Tongue (tissue), 2 donors: Measurements from ENCODE around the gene KCNA1. TPM values are rescaled to one million over a fixed set of nuclear protein-coding genes. Genes with fewer than 3 reads are reported as not detected.

ENCODE experiments used
- DNase-seq: peaks from one replicate; pipeline ENCODE4 v3.0.0-alpha.2; 2015
- total RNA-seq: library from RNA; depleted of rRNA; stranded (reverse); fragments of >200 nt; gene quantifications from one replicate; pipeline ENCODE4 v1.2.3, GENCODE V29; 2014

KCNA1 gene
- total RNA-seq, 1 donor from 2014 or later, result 4.4 TPM

DNA sequence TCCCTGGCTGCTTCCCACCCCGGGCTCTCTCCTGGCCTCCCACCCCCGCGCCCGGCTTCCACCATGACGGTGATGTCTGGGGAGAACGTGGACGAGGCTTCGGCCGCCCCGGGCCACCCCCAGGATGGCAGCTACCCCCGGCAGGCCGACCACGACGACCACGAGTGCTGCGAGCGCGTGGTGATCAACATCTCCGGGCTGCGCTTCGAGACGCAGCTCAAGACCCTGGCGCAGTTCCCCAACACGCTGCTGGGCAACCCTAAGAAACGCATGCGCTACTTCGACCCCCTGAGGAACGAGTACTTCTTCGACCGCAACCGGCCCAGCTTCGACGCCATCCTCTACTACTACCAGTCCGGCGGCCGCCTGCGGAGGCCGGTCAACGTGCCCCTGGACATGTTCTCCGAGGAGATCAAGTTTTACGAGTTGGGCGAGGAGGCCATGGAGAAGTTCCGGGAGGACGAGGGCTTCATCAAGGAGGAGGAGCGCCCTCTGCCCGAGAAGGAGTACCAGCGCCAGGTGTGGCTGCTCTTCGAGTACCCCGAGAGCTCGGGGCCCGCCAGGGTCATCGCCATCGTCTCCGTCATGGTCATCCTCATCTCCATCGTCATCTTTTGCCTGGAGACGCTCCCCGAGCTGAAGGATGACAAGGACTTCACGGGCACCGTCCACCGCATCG is 1.8 kb downstream of the KCNA1 start:
- no peak for DNase-seq

DNA sequence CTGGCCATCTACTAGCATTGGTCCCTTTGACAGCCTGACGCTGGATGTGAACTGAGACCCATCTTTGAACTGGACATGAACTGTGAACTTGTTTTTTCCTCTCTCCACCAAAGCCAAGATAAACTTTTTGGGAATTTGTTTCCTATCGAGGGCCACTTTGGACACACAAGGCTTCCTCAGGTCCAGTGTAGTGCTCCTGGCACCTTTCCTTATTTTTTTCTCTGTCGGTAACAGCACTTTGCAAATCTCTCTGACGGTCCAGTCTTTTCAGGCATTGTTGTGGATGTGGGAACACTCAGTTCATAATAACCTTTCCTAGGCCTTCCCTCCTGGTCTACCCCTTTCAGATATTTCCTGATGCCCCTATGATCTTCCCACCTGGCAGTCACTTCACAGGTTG is 5.0 kb downstream of the KCNA1 start:
- DNase-seq, result no peak

GRCh38 chr12:4915752-4916151 is 6.0 kb downstream of the KCNA1 start:
- no peak for DNase-seq

DNA sequence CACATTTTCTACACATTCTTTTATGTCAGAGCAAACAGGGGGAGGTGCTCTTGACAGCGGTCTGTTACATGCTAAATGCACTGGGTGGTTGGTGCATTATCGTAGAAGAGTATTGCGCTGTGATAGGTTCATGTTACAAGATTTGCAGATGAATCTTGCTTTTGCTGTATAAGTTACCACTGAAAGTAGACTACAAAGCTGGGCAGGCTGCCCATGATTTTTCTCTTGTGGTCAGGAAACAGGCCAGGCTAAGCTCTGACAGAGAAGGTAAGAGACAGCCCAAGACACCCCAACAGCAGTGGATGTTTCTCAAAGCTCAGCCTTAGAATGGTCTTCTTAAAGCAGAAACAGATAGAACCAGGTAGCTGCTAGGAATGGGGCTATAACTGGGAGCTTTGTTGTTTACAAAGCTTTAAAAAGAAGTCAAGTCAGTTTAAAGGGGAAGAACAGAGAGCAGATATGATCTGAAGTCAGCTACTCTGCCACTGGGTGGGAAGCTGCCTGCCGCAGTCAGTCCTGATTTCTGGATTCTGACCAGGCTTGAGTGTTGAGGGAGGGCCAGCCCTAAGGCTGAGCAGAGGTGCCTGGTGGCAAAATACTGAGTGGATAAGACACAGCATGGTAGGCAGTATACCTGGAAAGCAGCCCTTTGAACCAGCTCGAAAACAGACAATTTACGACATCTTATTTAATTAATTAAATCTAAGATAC is 9.4 kb downstream of the KCNA1 start:
- peak; percentile 17 for DNase-seq

- no peak for DNase-seq
These were observed 22.9 kb downstream of the KCNA1 start for GRCh38 chr12:4932576-4932975.

GRCh38 chr12:4933411-4933810 is 23.7 kb downstream of the KCNA1 start:
- DNase-seq, result no peak

DNA sequence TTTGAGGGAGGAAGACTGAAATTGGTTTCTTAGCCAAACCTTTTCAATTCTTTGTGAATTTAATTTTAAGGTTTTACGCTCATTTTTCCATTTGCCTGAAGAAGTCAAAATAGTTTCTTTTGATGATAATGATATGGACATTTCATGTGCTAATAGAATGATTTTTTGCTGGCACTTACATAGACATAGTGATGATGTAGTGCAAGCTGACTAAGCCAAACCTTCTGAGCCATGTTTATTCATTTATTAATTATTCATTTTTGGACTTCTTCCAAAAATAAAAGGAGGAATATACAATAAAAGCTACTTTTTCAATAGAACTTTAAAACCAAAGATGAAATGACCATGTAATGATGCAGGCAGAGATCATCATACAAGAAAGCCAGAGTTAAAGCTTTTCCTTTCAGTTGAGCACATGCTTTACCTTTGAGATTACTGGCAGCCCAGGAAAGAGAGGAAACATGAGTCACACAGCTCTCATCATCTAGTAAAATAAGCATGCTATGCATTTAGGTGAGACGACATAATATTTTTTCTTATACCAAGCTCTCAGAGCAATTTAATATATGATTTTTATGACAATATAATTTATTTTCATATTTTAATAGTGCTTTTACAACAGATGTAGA is 24.8 kb downstream of the KCNA1 start:
- no peak for DNase-seq

DNA sequence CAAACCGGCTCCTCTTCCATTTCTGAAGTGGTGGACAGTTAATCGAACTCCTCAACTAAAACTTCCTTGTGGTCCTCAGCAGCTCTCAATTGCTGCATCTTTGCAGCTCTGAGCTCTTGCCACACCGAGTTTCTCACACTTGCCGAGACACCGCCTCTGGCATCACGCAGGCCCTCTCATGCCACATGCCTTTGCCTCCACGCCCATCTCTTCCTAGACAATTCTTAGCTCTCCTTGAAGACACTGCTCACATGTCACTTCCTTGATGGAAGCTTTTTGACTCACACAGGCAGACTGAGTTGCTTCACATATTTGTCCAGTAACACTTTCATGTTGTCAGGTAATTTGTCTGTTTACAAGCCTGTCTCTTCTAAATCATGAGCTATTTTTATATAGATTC is 29.2 kb downstream of the KCNA1 start:
- no peak for DNase-seq

DNA sequence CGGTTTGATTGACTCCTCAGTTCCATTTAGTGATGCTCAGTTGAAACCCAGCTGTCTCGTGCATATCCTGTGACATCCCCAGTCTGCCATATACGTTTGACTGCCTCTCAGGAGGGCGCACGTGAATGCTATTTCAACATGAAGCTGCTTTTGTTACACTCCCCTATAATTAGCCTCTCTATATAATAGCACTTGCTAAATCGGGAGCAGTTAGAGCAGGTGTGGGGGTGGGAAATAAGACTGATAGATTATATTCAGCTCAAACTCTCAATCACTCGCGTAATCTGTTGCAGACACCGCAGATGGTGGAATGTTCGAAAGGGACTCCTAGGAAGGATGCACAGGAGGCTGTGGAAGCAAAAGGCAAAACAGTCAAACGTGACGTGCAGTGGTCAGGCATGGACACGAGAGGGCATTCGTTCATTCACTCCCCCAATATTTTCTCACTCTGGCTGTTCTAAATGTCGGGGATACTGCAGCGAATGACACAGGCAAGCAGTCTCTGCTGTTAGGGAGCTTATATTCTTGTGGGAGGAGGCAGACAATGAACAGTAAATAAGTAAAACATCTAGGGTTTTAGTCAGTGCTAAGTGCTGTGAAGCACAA is 29.8 kb downstream of the KCNA1 start:
- no peak for DNase-seq

- DNase-seq, result no peak
These were observed 33.6 kb downstream of the KCNA1 start for GRCh38 chr12:4943067-4943937.

GRCh38 chr12:4943938-4944284 is 34.2 kb downstream of the KCNA1 start:
- no peak for DNase-seq

- no peak for DNase-seq
These were observed 37.5 kb downstream of the KCNA1 start for GRCh38 chr12:4947253-4947652.

- no peak for DNase-seq
These were observed 41.4 kb downstream of the KCNA1 start for GRCh38 chr12:4951083-4951482.

- no peak for DNase-seq
These were observed 41.9 kb downstream of the KCNA1 start for GRCh38 chr12:4951601-4952000.

- DNase-seq, result no peak
These were observed 45.1 kb downstream of the KCNA1 start for GRCh38 chr12:4954621-4955354.

GRCh38 chr12:4956054-4956453 is 46.3 kb downstream of the KCNA1 start:
- DNase-seq, result peak; percentile 38

- DNase-seq, result no peak
These were observed 47.3 kb downstream of the KCNA1 start for GRCh38 chr12:4956968-4957367.

- DNase-seq, result no peak
These were observed 48.1 kb downstream of the KCNA1 start for GRCh38 chr12:4957761-4958160.

DNA sequence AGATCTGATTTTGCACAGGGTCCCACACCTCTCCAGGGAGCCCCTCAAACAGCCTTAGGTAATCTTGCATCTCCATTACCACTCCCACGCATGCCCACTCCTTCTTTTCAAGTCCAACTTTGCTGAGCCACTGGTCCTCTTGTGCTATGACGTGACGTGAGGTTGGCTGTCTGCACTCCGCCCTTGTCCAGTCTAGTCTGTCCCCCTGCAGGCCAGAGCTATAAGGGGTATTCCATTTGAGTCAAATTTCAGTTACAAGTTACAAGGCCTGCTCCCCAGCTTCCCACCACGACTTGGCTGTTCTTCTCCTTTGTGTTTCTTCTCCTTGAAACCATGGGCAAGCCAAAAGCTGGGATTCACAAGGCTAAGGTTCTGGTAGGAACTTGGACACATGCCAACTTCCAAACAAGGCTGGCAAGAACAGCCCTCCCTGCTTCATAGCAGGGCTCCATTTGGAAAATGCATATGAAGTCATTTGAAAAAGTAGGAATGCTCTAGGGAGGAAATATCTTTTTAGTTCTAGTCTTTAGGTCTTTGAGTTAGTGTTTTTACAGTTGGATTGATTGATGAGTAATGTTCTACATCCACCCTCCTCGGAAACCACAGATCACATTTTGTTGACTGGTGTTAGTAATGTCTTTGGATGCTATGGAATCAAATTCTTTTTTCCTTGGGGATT is 49.1 kb downstream of the KCNA1 start:
- DNase-seq, result no peak

DNA sequence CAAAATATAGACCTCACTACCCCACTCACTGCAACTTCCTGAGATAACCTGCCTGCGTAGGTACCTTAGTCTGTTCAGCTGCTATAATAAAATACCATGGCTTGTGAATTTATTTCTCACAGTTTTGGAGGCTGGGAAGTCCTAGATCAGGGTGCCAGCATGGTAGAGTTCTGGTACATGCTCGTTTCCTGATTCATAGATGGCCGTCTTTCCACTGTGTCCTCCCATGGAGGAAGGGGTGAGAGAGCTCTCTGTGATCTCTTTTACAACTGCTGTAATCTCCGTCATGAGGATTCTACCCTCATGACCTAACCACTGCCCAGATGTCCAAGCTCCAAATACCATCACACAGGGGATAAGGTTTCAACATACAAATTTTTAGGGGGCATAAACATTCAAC is 49.7 kb downstream of the KCNA1 start:
- no peak for DNase-seq

DNA sequence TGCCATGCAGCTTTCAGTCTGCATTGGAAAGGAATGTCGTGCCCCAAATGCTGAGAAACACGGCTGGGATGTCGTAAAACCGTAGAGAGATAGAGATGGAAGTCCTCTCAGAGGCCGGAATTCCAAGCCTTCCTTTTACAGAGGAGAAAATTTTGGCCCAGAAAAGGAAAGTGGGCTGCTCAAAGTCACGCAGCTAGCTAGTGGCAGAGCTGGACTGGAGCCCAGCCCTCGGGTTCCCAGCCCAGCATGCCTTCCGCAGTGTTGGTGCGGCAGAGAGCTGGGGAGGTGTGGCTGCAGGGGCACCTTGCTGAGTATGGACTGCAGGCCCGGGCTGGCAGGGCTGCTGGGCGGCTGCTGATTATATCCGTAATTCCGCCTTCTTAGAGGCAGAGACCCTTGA is 50.3 kb downstream of the KCNA1 start:
- DNase-seq, result no peak
